SK-MEL-5 (cell line): ENCODE measurements around the gene PLAGL2. TPM values are rescaled to one million over a fixed set of nuclear protein-coding genes. Genes with fewer than 3 reads are reported as not detected.

Experiments
- total RNA-seq: library from RNA; depleted of rRNA; stranded (reverse); fragments of >200 nt; shearing (Covaris generic); gene quantifications from 2 replicates; pipeline ENCODE4 v1.2.3, GENCODE V29; 2014; rRNA removed

Gene PLAGL2
- total RNA-seq, 1 experiment from 2014 or later = 4.1 TPM

Other genes starting within 250 kb of the PLAGL2 start
- 0.03 and 0.11 TPM in 2 replicates for gene XKR7, start 239.6 kb downstream of the PLAGL2 start, total RNA-seq
- 0.08 and 0.16 TPM in 2 replicates for gene CCM2L, start 197.3 kb downstream of the PLAGL2 start, total RNA-seq
- not detected in 2 replicates for gene HCK, start 155.5 kb downstream of the PLAGL2 start, total RNA-seq
- gene TM9SF4, start 98.0 kb downstream of the PLAGL2 start, total RNA-seq = 30.9 and 33.9 TPM in 2 replicates
- 56.1 and 58.0 TPM in 2 replicates for gene POFUT1, start 137 bp upstream of the PLAGL2 start, total RNA-seq
- 22.1 and 26.5 TPM in 2 replicates for gene KIF3B, start 69.9 kb upstream of the PLAGL2 start, total RNA-seq
- 22.6 and 29.1 TPM in 2 replicates for gene ASXL1, start 150.6 kb upstream of the PLAGL2 start, total RNA-seq